ENCODE measurements around the gene ZNF385D.

ZNF385D gene

DNA sequence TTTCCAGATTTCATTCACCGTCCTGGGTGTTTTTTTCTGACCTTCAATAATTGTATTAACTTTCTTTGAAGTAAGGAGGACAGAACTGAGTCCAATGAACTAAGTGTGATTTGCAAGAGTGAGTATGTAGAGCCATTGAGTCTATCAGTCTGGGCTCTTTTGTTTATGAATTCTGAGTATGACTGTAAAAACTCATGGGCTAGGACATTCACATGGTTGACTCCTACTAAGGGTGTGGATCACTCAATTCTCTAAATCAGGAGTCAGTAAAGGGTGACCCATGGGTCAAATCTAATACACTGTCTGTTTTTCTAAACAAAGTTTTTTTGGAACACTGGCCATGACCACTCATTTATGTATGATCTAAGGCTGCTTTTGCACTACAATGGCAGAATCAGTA lies 269.0 kb downstream of the ZNF385D start:
- DNase-seq (ENCODE audit: extremely low spot score) = no peak
- POLR2A ChIA-PET = no interaction called here
- TF ChIP-seq CTBP1 (IDR thresholded peaks at IDR 0.05; ENCODE audit: borderline replicate concordance) = no peak
- no peak for TF ChIP-seq FOXK2 (IDR thresholded peaks at IDR 0.05)
- TF ChIP-seq TARDBP (IDR thresholded peaks at IDR 0.05) = no peak
- TF ChIP-seq HDGF (IDR thresholded peaks at IDR 0.05; ENCODE audit: borderline replicate concordance) = no peak
- no peak for TF ChIP-seq BHLHE40 (IDR thresholded peaks at IDR 0.05; ENCODE audit: borderline replicate concordance)
- no peak for TF ChIP-seq ZNF384 (IDR thresholded peaks at IDR 0.05)
- no peak for TF ChIP-seq LEF1 (IDR thresholded peaks at IDR 0.05; ENCODE audit: borderline replicate concordance)
- no peak for TF ChIP-seq SUZ12 (IDR thresholded peaks at IDR 0.05)
- no peak for TF ChIP-seq FOXA1 (IDR thresholded peaks at IDR 0.05)
- TF ChIP-seq L3MBTL2 (conservative IDR thresholded peaks at IDR 0.05) = no peak
- TF ChIP-seq SP1 (IDR thresholded peaks at IDR 0.05) = no peak
- no peak for TF ChIP-seq FOXM1 (IDR thresholded peaks at IDR 0.05; ENCODE audit: borderline replicate concordance)
- no peak for TF ChIP-seq ELF4 (IDR thresholded peaks at IDR 0.05)
- TF ChIP-seq, protein P1, sequence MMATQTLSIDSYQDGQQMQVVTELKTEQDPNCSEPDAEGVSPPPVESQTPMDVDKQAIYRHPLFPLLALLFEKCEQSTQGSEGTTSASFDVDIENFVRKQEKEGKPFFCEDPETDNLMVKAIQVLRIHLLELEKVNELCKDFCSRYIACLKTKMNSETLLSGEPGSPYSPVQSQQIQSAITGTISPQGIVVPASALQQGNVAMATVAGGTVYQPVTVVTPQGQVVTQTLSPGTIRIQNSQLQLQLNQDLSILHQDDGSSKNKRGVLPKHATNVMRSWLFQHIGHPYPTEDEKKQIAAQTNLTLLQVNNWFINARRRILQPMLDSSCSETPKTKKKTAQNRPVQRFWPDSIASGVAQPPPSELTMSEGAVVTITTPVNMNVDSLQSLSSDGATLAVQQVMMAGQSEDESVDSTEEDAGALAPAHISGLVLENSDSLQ (IDR thresholded peaks at IDR 0.05) = no peak
- TF ChIP-seq NFRKB (IDR thresholded peaks at IDR 0.05) = no peak
- no peak for TF ChIP-seq ARNT (IDR thresholded peaks at IDR 0.05)
- CTCF ChIA-PET = no interaction called here

GRCh38 chr3:21477541-21478288 lies 273.3 kb downstream of the ZNF385D start:
- ChIA-PET CTCF (no interaction called here), POLR2A (no interaction called here)
- no peak for DNase-seq (ENCODE audit: extremely low spot score)
- no peak for TF ChIP-seq FOXK2 (IDR thresholded peaks at IDR 0.05)
- TF ChIP-seq SP1 (IDR thresholded peaks at IDR 0.05) = no peak
- TF ChIP-seq ZNF384 (IDR thresholded peaks at IDR 0.05) = no peak
- no peak for TF ChIP-seq CTBP1 (IDR thresholded peaks at IDR 0.05; ENCODE audit: borderline replicate concordance)
- TF ChIP-seq FOXM1 (IDR thresholded peaks at IDR 0.05; ENCODE audit: borderline replicate concordance) = no peak
- TF ChIP-seq ELF4 (IDR thresholded peaks at IDR 0.05) = no peak
- no peak for TF ChIP-seq FOXA1 (IDR thresholded peaks at IDR 0.05)
- no peak for TF ChIP-seq LEF1 (IDR thresholded peaks at IDR 0.05; ENCODE audit: borderline replicate concordance)
- TF ChIP-seq ARNT (IDR thresholded peaks at IDR 0.05) = no peak
- TF ChIP-seq, protein P1 (IDR thresholded peaks at IDR 0.05) = no peak
- TF ChIP-seq NFRKB (IDR thresholded peaks at IDR 0.05) = no peak
- TF ChIP-seq SUZ12 (IDR thresholded peaks at IDR 0.05) = no peak
- no peak for TF ChIP-seq BHLHE40 (IDR thresholded peaks at IDR 0.05; ENCODE audit: borderline replicate concordance)
- TF ChIP-seq TARDBP (IDR thresholded peaks at IDR 0.05) = no peak
- TF ChIP-seq L3MBTL2 (conservative IDR thresholded peaks at IDR 0.05) = no peak
- no peak for TF ChIP-seq HDGF (IDR thresholded peaks at IDR 0.05; ENCODE audit: borderline replicate concordance)

DNA sequence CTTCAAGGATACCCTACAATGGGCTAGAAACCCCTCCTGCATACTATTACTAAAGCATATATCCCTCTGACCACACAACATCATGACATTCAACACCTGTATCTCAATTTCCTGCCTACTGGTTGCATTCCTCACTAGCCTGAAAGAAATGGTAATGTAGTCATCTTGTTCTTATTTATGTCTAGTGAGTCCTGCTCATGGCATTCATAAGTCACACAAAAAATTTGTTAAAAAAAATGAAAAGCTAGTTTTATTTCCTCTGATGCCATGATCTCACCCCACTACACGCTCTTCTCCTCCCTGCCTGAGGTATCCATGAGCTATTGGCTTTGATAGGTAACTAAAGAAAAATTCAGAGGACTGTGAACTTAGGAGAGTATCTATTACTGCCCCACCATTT lies 284.5 kb downstream of the ZNF385D start:
- ChIA-PET POLR2A (no interaction called here), CTCF (no interaction called here)
- DNase-seq (ENCODE audit: extremely low spot score) = no peak
- TF ChIP-seq BHLHE40 (IDR thresholded peaks at IDR 0.05; ENCODE audit: borderline replicate concordance) (no peak), SUZ12 (IDR thresholded peaks at IDR 0.05) (no peak), ELF4 (IDR thresholded peaks at IDR 0.05) (no peak), ZNF384 (IDR thresholded peaks at IDR 0.05) (no peak), L3MBTL2 (conservative IDR thresholded peaks at IDR 0.05) (no peak), ARNT (IDR thresholded peaks at IDR 0.05) (no peak), NFRKB (IDR thresholded peaks at IDR 0.05) (no peak), FOXK2 (IDR thresholded peaks at IDR 0.05) (no peak), CTBP1 (IDR thresholded peaks at IDR 0.05; ENCODE audit: borderline replicate concordance) (no peak), SP1 (IDR thresholded peaks at IDR 0.05) (no peak), LEF1 (IDR thresholded peaks at IDR 0.05; ENCODE audit: borderline replicate concordance) (no peak), TARDBP (IDR thresholded peaks at IDR 0.05) (no peak), FOXA1 (IDR thresholded peaks at IDR 0.05) (no peak), HDGF (IDR thresholded peaks at IDR 0.05; ENCODE audit: borderline replicate concordance) (no peak), FOXM1 (IDR thresholded peaks at IDR 0.05; ENCODE audit: borderline replicate concordance) (no peak)
- TF ChIP-seq, protein P1 (IDR thresholded peaks at IDR 0.05) = no peak

DNA sequence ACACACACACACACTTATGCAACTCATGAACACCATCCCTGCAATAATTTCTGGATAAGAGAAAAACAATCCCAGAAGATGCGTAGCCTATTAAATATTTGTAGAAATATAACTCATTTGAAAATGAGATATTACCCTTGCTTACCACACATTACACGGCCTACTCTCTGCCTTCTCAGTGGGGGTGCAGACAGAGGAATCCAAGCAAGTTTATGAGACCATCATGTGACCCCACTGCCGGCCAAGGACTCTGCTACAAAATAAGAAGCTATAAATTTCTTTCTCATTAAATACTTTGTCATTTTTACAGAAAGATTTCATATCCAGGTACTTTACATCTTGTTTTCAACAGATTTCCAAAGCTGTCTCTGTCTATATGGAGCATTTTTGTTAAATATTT lies 286.3 kb downstream of the ZNF385D start:
- CTCF ChIA-PET = no interaction called here
- POLR2A ChIA-PET = no interaction called here
- DNase-seq (ENCODE audit: extremely low spot score) = no peak
- TF ChIP-seq TARDBP (IDR thresholded peaks at IDR 0.05) (no peak), L3MBTL2 (conservative IDR thresholded peaks at IDR 0.05) (no peak), SUZ12 (IDR thresholded peaks at IDR 0.05) (no peak), CTBP1 (IDR thresholded peaks at IDR 0.05; ENCODE audit: borderline replicate concordance) (no peak), SP1 (IDR thresholded peaks at IDR 0.05) (no peak), NFRKB (IDR thresholded peaks at IDR 0.05) (no peak), FOXK2 (IDR thresholded peaks at IDR 0.05) (no peak), ELF4 (IDR thresholded peaks at IDR 0.05) (no peak), ZNF384 (IDR thresholded peaks at IDR 0.05) (no peak), ARNT (IDR thresholded peaks at IDR 0.05) (no peak), FOXA1 (IDR thresholded peaks at IDR 0.05) (no peak), HDGF (IDR thresholded peaks at IDR 0.05; ENCODE audit: borderline replicate concordance) (no peak), LEF1 (IDR thresholded peaks at IDR 0.05; ENCODE audit: borderline replicate concordance) (no peak), BHLHE40 (IDR thresholded peaks at IDR 0.05; ENCODE audit: borderline replicate concordance) (no peak), FOXM1 (IDR thresholded peaks at IDR 0.05; ENCODE audit: borderline replicate concordance) (no peak)
- TF ChIP-seq, protein P1 (IDR thresholded peaks at IDR 0.05) = no peak

DNA sequence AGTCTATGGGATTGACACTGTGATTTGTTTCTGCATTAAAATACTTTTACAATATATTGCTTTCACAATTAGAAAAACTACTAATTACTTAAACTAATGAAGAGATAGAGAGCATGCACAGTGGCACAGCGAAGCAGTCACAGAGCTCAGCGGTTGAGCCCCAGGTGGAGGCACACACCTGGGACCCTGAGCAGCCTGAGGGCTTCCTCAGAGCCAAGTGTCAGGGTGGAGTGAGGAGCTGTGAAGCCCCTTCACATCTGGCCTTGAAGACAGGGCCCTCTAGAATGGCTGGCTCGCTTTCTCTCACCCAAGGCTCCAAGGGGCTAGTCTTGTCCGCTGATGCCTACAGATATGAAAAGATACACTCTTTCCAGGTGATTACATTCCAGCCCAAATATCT lies 287.7 kb downstream of the ZNF385D start:
- ChIA-PET POLR2A (no interaction called here), CTCF (no interaction called here)
- no peak for DNase-seq (ENCODE audit: extremely low spot score)
- TF ChIP-seq FOXK2 (IDR thresholded peaks at IDR 0.05) = no peak
- no peak for TF ChIP-seq FOXM1 (IDR thresholded peaks at IDR 0.05; ENCODE audit: borderline replicate concordance)
- no peak for TF ChIP-seq ARNT (IDR thresholded peaks at IDR 0.05)
- TF ChIP-seq LEF1 (IDR thresholded peaks at IDR 0.05; ENCODE audit: borderline replicate concordance) = no peak
- TF ChIP-seq ELF4 (IDR thresholded peaks at IDR 0.05) = no peak
- no peak for TF ChIP-seq SP1 (IDR thresholded peaks at IDR 0.05)
- TF ChIP-seq ZNF384 (IDR thresholded peaks at IDR 0.05) = no peak
- TF ChIP-seq SUZ12 (IDR thresholded peaks at IDR 0.05) = no peak
- no peak for TF ChIP-seq NFRKB (IDR thresholded peaks at IDR 0.05)
- TF ChIP-seq FOXA1 (IDR thresholded peaks at IDR 0.05) = no peak
- no peak for TF ChIP-seq CTBP1 (IDR thresholded peaks at IDR 0.05; ENCODE audit: borderline replicate concordance)
- TF ChIP-seq HDGF (IDR thresholded peaks at IDR 0.05; ENCODE audit: borderline replicate concordance) = no peak
- no peak for TF ChIP-seq L3MBTL2 (conservative IDR thresholded peaks at IDR 0.05)
- TF ChIP-seq, protein P1 (IDR thresholded peaks at IDR 0.05) = no peak
- no peak for TF ChIP-seq BHLHE40 (IDR thresholded peaks at IDR 0.05; ENCODE audit: borderline replicate concordance)
- no peak for TF ChIP-seq TARDBP (IDR thresholded peaks at IDR 0.05)
